Omental fat pad (tissue), 4 donors: ENCODE measurements around the gene PTGDS. TPM values are rescaled to one million over a fixed set of nuclear protein-coding genes. Genes with fewer than 3 reads are reported as not detected.

ENCODE experiments used
- ATAC-seq: fragments of 150-250 bp; one replicate; pipeline ENCODE4 v1.9.1; 2016; ENCODE audit warnings: mild to moderate bottlenecking, moderate library complexity; ENCODE audit not compliant: low FRiP score
- DNase-seq: peaks from one replicate; pipeline ENCODE4 v3.0.0-alpha.2; 2019; ENCODE audit warnings: low spot score
- total RNA-seq, 4 donors: library from RNA; depleted of rRNA; stranded (reverse); fragments of >200 nt; gene quantifications; one replicate each; pipeline ENCODE4 v1.1.0, GENCODE V29; 2016
- TF ChIP-seq, protein P1 (sequence below), 3 donors: fragments of 450-650 bp; IDR thresholded peaks; one replicate each; pipeline ENCODE4 v1.5.1; 2016 to 2017; ENCODE audit warnings: antibody characterized with exemption in 3 of 3, mild to moderate bottlenecking in 3 of 3, moderate library complexity in 2 of 3

The PTGDS gene
- total RNA-seq, 4 donors from 2014 or later, result 76.9 to 173 (median 118) TPM

DNA sequence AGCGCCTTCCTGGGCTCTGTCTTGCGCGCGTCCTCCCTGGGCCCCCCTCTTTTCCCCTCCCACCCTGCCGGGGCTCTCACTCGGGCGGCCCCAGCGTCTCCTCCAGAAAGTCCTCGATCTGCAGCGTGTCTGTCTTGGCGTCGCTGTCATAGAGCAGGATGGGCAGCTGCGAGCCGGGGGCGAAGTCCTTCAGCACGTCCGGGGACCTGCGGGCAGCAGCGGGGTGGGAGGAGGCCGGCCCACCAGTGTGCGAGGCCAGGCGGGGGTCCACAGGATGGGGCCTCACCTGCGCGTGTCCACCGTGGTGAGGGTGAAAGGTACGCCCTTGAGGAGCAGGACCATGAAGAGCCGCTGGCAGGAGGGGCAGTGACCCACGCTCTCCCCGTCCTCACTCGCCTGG is 18.1 kb downstream of the PTGDS start:
- DNase-seq (no peak), ATAC-seq (no peak)
- TF ChIP-seq, protein P1, sequence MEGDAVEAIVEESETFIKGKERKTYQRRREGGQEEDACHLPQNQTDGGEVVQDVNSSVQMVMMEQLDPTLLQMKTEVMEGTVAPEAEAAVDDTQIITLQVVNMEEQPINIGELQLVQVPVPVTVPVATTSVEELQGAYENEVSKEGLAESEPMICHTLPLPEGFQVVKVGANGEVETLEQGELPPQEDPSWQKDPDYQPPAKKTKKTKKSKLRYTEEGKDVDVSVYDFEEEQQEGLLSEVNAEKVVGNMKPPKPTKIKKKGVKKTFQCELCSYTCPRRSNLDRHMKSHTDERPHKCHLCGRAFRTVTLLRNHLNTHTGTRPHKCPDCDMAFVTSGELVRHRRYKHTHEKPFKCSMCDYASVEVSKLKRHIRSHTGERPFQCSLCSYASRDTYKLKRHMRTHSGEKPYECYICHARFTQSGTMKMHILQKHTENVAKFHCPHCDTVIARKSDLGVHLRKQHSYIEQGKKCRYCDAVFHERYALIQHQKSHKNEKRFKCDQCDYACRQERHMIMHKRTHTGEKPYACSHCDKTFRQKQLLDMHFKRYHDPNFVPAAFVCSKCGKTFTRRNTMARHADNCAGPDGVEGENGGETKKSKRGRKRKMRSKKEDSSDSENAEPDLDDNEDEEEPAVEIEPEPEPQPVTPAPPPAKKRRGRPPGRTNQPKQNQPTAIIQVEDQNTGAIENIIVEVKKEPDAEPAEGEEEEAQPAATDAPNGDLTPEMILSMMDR (IDR thresholded peaks at IDR 0.05), result no peak

DNA sequence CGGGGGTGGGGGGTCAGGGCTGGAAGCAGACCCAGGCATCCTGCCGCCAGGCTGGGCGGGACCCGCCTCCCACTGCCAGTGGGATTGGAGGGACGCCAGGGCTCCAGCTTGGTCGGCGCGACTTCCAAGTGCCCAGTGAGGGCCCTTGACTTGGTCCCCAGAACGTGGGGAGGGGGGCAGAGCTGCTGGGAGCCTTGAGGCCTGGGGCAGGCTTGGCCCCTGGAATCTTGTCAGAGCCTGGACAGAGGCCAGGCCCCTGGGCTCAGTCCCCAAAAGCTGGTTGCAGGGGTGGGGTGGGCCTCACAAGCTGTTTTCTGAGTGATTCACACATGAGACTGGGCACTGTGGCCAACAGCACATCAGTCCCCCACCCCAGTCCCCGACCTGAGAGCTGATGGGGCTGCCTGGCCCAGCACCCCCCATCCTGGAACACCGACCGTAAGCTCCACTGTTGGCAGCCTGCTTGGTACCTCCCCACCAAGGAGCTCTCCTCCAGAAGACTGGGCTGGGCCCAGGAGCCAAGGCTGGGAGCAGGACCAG is 18.5 kb downstream of the PTGDS start:
- TF ChIP-seq, protein P1 (IDR thresholded peaks at IDR 0.05), result no peak
- no peak for DNase-seq
- no peak for ATAC-seq

DNA sequence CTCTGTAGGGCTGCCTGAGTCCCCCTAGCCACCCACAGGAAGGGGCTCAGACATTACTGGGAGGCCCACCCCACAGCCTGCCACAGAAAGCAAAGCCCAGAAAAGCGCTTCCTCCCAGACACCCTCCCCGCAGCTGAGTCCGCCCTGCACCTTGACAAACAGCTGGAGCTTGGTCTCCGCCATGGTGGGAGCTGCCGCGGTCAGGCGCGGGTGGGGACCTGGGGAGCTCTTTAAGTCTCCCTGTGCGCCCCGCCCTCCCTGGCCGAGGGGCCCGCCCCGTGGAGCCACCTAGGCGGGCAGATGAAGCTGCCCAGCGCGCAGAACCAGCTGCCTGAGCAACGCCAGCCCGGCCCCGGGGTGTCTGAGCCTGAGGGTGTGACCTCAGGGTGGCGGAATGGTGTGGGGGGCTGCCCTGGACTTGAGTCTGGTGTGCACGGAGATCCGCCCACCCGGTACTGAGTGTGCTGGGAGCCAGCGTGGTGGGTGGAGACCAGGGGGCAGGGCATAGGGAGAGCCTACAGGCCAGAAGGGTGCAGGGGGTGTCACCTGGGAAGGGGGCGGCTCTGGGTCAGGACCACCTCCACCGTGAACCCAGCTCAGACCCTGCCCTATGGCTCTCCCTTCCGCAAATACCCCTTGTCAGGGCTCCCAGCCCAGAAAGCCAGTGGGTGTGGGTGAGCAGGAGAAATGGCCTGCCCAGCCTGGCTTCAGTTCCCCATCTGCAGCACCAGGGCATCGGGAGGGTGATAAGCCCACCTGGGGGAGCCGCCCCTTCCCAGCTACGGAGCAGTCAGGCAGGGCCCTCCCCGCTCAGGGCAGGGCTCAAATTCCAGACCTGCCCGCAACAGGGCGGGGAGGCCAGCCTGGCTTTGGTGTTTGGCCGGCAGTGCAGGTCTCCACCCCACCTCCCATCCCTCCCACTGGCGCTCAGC is 19.3 kb downstream of the PTGDS start, which contains the start of gene CLIC3:
Gene CLIC3, minus strand, starts transcription at position 208 of the 932 bp plus-strand sequence. Its CDS starts 25 bp downstream, at position 183.
- DNase-seq (no peak), ATAC-seq (peak; percentile 19)
- TF ChIP-seq, protein P1 (IDR thresholded peaks at IDR 0.05), result no peak

DNA sequence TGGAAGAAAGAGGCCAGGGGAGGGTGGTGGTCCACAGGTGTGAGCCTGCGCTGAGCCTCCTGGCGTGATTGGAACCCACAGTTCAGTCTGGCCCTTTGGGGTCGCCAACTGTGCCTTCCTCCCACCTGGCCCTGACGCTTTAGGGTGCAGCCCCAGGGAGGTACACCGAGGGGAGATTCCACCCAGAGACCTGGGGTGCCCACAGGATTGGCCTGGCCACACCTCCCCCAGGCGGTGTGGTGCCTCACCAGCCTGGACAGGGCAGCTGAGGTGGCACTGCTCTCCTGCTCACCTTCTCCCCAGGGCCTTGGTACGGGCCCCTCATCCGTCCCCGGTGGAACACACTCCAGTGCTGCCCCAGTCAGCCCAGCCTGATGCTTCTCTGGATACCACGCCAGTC is 20.1 kb downstream of the PTGDS start:
- no peak for ATAC-seq
- TF ChIP-seq, protein P1 (IDR thresholded peaks at IDR 0.05), result no peak
- no peak for DNase-seq

DNA sequence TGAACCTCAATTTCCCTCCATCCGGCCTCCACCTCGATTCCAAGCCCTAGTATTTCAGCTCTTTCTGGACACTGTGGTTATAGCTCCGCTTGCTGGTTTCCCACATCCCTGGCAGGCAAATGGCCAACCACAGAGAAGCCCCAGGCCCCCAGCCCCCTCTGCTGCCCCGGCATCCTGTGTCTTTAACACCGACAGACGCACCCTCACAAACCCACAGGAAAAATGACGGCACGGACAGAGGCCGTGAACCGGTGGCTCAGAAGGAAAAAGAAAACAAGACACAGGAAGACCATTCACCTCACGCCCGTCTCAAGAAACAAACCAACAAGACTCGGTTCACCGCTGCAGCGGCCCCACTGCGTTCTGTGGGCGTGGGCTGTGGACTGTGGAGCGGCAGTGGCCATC is 20.5 kb downstream of the PTGDS start:
- ATAC-seq (no peak), DNase-seq (no peak)
- TF ChIP-seq, protein P1 (IDR thresholded peaks at IDR 0.05), result no peak

DNA sequence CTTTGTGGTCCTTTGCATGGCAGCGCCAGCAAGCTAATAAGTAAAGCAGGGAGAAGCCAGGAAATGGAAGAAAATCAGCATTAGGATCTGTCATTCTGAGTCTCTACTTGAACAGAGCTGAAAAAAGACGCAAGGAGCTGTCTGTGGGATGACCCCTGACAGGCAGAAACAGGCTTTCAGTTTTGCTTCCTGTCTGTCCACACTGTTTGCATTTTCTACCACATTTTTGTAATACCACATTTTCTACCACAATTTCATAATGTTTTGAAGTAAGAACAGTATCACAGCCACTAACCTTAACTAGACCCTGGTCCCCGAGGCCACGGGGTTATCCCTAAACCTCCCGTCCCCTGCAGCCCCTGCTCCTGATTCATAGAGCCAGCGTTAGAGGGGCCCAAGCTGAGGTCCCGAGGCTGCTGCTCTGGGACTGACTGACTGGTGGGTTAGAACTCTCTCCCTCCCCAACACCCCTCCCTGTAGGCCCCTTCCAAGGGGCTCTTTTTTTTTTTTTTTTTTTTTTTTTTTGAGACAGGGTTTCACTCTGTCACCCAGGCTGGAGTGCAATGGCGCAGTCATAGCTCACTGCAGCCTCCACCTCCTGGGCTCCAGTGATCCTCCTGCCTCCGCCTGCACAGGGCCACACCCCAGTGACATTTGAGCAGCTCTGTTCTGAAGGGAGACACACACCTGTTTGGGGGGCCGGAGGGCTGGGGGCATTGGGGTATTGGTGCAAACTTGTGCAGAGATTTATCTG is 23.1 kb downstream of the PTGDS start:
- DNase-seq (no peak), ATAC-seq (no peak)
- TF ChIP-seq, protein P1 (IDR thresholded peaks at IDR 0.05), result no peak
